HG03439 (cell line): ENCODE data around the gene ANAPC2.
A peak's percentile ranks its signal among the peaks of the same experiment; 100 is the strongest.

ENCODE experiments used
- ATAC-seq: cut with Tn5 transposase; IDR thresholded peaks from one replicate; pipeline ENCODE4 v1.9.1; 2021; ENCODE audit warnings: mild to moderate bottlenecking, moderate library complexity; ENCODE audit not compliant: unreplicated experiment

The ANAPC2 gene

GRCh38 chr9:137164370-137165249, 23.8 kb downstream of the ANAPC2 start:
- no peak for ATAC-seq

DNA sequence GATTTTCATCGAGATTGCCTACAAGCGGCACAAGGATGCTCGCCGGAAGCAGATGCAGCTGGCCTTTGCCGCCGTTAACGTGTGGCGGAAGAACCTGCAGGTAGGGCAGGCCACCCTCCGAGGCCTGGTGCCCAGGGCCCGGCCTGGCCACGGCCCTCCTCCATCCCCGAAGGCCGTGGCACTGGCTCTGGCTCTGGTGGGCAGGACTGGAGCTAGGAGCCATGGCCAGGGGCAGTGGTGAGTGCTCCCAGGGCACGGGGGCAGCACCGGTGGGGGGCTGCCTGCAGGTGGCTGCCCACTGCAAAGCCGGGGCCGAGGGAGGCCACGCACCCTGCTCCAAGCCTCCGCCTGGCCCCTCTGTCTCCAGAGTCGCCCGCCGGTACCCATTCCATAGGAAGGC, 24.6 kb downstream of the ANAPC2 start:
- ATAC-seq: no peak

DNA sequence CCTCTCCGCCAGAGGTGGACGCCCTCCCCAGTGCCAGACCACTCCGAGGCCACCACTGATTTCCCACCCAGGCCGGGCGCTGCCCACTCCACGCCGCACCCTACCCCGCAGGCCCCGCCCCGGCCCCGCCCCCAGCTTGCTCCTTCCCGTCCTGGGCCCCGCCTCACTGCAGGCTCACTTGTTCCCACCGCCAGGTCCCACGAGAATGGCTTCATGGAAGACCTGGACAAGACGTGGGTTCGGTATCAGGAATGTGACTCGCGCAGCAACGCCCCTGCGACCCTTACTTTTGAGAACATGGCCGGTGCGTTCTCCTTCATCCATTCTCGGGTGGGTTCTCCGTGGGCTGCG, 25.0 kb downstream of the ANAPC2 start:
- ATAC-seq: no peak

DNA sequence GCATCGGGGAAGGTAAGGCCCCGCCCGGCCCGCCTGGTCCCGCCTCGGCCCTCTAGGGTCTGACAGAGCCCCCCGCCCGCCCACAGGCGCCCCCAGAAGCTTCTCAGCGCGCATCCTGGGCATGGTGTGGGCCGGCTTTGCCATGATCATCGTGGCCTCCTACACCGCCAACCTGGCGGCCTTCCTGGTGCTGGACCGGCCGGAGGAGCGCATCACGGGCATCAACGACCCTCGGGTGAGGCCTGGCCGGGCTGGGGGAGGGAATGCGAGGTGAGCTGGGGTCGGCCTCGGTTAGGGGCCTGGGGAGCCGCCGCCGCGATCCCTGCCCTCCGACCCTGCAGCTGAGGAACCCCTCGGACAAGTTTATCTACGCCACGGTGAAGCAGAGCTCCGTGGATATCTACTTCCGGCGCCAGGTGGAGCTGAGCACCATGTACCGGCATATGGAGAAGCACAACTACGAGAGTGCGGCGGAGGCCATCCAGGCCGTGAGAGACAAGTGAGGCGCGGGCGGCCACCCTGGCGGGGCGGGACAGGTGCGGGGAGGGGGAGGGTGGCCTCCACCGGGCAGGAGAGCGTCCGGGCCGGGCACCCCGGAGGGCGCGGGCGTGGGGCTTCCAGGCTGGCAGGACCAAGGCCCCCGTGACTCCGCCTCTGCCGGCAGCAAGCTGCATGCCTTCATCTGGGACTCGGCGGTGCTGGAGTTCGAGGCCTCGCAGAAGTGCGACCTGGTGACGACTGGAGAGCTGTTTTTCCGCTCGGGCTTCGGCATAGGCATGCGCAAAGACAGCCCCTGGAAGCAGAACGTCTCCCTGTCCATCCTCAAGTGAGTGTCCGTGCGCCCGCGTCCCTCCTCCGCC, 25.6 kb downstream of the ANAPC2 start:
- no peak for ATAC-seq

GRCh38 chr9:137161558-137162486, 26.5 kb downstream of the ANAPC2 start:
- no peak for ATAC-seq

GRCh38 chr9:137160716-137161557, 27.4 kb downstream of the ANAPC2 start:
- ATAC-seq: no peak

GRCh38 chr9:137160054-137160425, 28.3 kb downstream of the ANAPC2 start:
- no peak for ATAC-seq

DNA sequence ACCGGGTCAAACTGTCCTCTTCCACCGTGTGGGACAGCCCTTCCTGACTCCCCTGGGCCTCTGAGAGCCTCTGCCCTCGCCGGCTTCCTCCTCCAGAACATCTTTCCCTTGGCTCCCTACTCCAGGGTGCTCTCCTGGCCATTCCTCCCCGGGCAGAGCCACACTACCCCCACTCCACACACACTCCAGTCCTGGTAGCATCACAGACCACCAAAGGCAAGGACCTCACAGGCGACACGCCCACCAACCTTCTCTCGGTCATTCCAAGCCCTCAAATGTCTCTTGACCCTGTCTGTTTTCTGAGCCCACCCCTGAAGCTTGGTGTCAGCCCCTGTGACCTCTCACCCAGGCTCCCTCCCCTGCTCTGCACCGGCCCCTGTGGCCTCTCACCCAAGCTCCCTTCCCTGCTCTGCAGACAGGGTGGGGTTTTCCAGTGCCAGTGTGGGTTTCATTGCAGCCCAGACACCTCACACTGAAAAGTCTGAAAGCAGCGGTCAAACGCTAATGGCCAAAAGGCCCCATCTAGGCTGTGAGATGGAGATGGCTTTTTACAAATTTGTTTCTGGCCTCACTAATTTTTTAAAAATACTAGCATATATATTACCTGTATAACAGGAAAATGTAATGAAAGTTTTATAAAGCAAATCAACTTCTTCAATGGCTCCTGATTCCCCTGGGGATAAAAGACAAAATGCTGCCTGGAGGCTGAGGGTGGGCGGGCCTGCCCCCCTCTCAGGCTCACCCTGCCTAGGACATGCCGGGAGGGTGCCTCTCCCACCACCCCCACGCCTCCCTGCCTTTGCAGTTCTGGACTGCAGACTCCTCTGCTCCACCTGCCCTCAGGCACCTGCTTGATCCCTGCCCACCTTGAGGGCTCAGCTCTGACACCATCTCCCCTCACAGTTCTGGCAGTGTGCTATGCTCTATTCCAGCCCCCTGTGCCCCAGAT, 29.0 kb downstream of the ANAPC2 start:
- no peak for ATAC-seq

GRCh38 chr9:137158625-137159024, 29.7 kb downstream of the ANAPC2 start:
- no peak for ATAC-seq

GRCh38 chr9:137157618-137158415, 30.5 kb downstream of the ANAPC2 start:
- no peak for ATAC-seq

GRCh38 chr9:137156567-137157375, 31.6 kb downstream of the ANAPC2 start:
- ATAC-seq: no peak

DNA sequence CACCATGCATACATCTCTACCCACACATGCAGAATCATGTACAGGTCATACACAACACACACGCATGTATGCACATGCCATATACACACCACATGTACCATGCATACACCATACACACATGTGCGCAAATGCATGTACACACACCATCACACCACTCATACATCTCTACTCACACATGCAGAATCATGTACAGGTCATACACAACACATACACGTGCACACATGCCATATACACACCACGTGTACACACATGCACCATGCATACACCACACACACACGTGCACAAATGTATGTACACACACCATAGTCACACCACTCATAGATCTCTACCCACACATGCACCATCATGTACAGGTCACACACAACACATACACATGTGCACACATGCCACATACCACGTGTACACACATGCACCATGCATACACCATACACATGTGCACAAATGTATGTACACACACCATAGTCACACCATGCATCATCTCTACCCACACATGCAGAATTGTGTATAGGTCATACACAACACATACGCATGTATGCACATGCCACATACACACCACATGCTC, 35.4 kb downstream of the ANAPC2 start:
- no peak for ATAC-seq

DNA sequence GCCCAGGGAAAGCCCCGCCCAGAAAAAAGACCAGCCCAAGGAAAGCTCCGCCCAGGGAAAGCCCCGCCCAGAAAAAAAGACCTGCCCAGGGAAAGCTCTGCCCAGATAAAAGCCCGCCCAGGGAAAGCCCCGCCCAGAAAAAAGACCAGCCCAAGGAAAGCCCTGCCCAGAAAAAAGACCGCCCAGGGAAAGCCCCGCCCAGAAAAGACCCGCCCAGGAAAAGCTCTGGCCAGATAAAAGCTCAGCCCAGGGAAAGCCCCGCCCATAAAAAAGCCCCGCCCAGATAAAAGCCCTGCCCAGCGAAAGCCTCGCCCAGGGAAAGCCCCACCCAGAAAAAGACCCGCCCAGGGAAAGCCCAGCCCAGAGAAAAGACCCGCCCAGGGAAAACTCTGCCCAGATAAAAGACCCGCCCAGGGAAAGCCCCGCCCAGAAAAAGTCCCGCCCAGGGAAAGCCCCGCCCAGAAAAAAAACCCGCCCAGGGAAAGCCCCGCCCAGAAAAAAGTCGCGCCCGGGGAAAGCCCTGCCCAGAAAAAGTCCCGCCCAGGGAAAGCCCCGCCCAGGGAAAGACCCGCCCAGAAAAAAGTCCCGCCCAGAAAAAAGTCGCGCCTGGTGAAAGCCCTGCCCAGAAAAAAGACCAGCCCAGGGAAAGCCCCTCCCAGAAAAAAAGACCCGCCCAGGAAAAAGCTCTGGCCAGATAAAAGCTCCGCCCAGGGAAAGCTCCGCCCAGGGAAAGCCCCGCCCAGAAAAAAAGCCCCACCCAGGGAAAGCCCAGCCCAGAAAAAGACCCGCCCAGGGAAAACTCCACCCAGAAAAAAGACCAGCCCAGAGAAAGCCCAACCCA, 37.5 kb downstream of the ANAPC2 start:
- peak; percentile 40 for ATAC-seq

DNA sequence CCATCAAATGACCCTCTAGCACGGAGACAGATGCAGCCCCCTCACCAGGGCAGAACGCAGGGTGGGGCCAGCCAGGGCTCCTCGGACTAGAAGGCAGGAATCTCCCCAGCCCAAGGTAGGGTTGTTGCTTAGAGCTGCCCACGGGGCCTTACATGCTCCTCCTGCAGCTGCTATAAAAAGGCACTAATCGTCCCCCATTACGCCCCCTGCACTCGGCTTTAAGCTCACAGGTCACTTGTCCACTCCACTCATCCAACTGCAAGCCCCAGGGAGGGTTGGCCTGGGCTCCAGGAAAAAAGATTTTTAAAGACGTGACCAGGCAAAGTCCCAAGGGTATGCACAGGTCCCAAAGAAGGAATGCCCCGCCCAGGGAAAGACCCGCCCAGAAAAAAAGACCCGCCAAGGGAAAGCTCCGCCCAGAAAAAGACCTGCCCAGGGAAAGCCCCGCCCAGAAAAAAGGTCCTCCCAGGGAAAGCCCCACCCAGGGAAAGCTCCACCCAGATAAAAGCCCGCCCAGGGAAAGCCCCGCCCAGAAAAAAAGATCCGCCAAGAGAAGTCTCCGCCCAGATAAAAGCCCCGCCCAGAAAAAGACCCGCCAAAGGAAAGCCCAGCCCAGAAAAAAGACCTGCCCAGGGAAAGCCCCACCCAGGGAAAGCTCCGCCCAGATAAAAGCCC, 38.3 kb downstream of the ANAPC2 start:
- ATAC-seq: peak; percentile 24

DNA sequence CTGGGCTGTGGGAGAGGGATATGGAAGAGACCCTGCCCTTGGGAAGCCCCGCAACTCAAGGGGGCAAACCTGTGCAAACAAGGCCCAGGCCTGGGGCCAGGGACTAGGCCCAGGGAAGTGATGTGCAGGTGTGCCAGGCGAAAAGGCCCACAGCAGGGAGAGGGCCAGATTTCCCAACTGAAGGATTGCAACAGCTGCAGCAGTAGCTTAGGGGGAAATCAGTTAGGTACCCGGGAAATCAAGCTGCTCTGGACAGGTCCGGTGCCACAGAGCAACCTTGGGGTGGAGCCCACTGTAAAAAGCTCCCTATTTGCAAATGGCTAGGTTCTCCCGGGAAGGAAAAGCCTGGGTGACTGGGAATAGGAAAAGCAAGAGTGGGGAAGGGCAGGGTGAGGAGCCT, 39.0 kb downstream of the ANAPC2 start:
- no peak for ATAC-seq

DNA sequence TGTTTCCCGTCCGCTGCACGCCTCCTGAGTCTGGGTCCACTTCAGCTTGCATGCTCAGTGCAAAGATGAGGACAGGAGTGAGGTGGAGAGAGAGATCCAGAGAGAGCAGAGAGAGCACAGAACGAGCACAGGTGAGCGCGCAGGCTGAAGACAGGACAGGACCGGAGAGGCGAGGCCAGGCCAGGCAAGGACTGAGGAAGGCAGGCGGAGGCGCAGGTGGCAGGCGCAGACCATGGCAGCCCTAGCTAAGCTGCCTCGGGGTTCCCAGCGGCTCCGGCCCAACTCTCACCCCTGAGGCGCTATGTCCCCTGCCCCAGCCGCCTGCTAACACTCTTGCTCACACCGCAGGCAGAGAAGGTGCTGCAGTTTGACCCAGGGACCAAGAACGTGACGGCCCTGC, 39.7 kb downstream of the ANAPC2 start:
- no peak for ATAC-seq
